ENCODE measurements around the gene FHAD1. TPM values are rescaled to one million over a fixed set of nuclear protein-coding genes. Genes with fewer than 3 reads are reported as not detected.

Gene FHAD1
- total RNA-seq, 1 experiment from 2014 or later = not detected

GRCh38 chr1:15380601-15381508 lies 133.8 kb downstream of the FHAD1 start:
- ChIA-PET CTCF (interaction anchor here (0.7 to 1.0 kb wide), 2 partner anchors 20 to 58 kb away, joined by 3 read pairs; no protein-coding TSS in a partner anchor), POLR2A (no interaction called here)
- H3K27me3 Mint-ChIP-seq (ENCODE audit: insufficient read depth, unreplicated experiment) = no peaks in the 10 kb centered on the region
- no TSS peak for BruUV-seq (replicated peaks)
- H3K27ac Mint-ChIP-seq (ENCODE audit: low read depth, unreplicated experiment) = no peak overlapping the region
- H3K4me3 Mint-ChIP-seq (ENCODE audit: unreplicated experiment) = no peak overlapping the region
- no peaks in the 10 kb centered on the region for H3K9me3 Mint-ChIP-seq (ENCODE audit: unreplicated experiment)
- peaks cover 5% of the 10 kb centered on the region for H3K4me1 Mint-ChIP-seq (ENCODE audit: insufficient read depth, unreplicated experiment)
- no peak for DNase-seq (ENCODE audit: unreplicated experiment)
- intact Hi-C loops (cut with micrococcal nuclease) = no loop called here
- H3K36me3 Mint-ChIP-seq (ENCODE audit: insufficient read depth, unreplicated experiment) = no peaks in the 10 kb centered on the region
- TF ChIP-seq, protein P1, sequence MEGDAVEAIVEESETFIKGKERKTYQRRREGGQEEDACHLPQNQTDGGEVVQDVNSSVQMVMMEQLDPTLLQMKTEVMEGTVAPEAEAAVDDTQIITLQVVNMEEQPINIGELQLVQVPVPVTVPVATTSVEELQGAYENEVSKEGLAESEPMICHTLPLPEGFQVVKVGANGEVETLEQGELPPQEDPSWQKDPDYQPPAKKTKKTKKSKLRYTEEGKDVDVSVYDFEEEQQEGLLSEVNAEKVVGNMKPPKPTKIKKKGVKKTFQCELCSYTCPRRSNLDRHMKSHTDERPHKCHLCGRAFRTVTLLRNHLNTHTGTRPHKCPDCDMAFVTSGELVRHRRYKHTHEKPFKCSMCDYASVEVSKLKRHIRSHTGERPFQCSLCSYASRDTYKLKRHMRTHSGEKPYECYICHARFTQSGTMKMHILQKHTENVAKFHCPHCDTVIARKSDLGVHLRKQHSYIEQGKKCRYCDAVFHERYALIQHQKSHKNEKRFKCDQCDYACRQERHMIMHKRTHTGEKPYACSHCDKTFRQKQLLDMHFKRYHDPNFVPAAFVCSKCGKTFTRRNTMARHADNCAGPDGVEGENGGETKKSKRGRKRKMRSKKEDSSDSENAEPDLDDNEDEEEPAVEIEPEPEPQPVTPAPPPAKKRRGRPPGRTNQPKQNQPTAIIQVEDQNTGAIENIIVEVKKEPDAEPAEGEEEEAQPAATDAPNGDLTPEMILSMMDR (IDR thresholded peaks at IDR 0.05; ENCODE audit: unreplicated experiment) = no peak

GRCh38 chr1:15381805-15382204 lies 134.8 kb downstream of the FHAD1 start:
- no peaks in the 10 kb centered on the region for H3K27me3 Mint-ChIP-seq (ENCODE audit: insufficient read depth, unreplicated experiment)
- CTCF ChIA-PET = interaction anchor here (0.7 to 1.0 kb wide), 2 partner anchors 21 to 59 kb away, joined by 3 read pairs; no protein-coding TSS in a partner anchor

GRCh38 chr1:15382601-15383518 lies 135.8 kb downstream of the FHAD1 start:
- TF ChIP-seq, protein P1 (IDR thresholded peaks at IDR 0.05; ENCODE audit: unreplicated experiment) = no peak
- H3K36me3 Mint-ChIP-seq (ENCODE audit: insufficient read depth, unreplicated experiment) = no peaks in the 10 kb centered on the region
- peaks cover 5% of the 10 kb centered on the region for H3K4me1 Mint-ChIP-seq (ENCODE audit: insufficient read depth, unreplicated experiment)
- H3K27ac Mint-ChIP-seq (ENCODE audit: low read depth, unreplicated experiment) = no peak overlapping the region
- H3K27me3 Mint-ChIP-seq (ENCODE audit: insufficient read depth, unreplicated experiment) = no peaks in the 10 kb centered on the region
- CTCF ChIA-PET = interaction anchor here (0.7 kb wide), 1 partner anchor 59 kb away, joined by 3 read pairs; no protein-coding TSS in a partner anchor
- DNase-seq (ENCODE audit: unreplicated experiment) = no peak
- intact Hi-C loops (cut with micrococcal nuclease) = no loop called here
- H3K4me3 Mint-ChIP-seq (ENCODE audit: unreplicated experiment) = no peak overlapping the region
- no TSS peak for BruUV-seq (replicated peaks)
- H3K9me3 Mint-ChIP-seq (ENCODE audit: unreplicated experiment) = no peaks in the 10 kb centered on the region
- POLR2A ChIA-PET = no interaction called here

More at GRCh38 chr1:15381805-15382204, 134.8 kb downstream of the FHAD1 start:
- peaks cover 5% of the 10 kb centered on the region for H3K4me1 Mint-ChIP-seq (ENCODE audit: insufficient read depth, unreplicated experiment)
- no peak for DNase-seq (ENCODE audit: unreplicated experiment)
- BruUV-seq (replicated peaks) = no TSS peak
- POLR2A ChIA-PET = no interaction called here
- TF ChIP-seq, protein P1 (IDR thresholded peaks at IDR 0.05; ENCODE audit: unreplicated experiment) = no peak
- H3K9me3 Mint-ChIP-seq (ENCODE audit: unreplicated experiment) = no peaks in the 10 kb centered on the region
- H3K36me3 Mint-ChIP-seq (ENCODE audit: insufficient read depth, unreplicated experiment) = no peaks in the 10 kb centered on the region
- intact Hi-C loops (cut with micrococcal nuclease) = no loop called here
- no peak overlapping the region for H3K27ac Mint-ChIP-seq (ENCODE audit: low read depth, unreplicated experiment)
- no peak overlapping the region for H3K4me3 Mint-ChIP-seq (ENCODE audit: unreplicated experiment)

DNA sequence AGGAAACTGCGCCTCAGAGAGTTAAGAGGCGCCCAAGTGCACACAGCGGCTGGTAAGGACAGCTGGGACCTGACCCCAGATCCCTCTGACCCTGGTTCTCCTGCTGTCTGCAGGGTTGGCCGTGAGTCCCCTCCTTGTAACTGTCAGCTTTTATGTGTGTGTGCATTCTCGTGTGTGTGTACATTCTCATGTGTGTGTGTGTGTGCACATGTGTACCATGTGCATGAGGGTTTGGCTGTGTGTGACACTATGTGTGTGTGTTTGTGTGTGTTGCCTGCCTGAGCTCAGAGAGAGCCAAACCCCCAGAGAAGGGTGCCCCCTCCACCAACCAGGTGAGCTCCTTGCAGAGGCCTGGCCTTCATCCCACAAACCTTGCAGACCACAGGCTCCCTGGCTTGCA lies 136.8 kb downstream of the FHAD1 start:
- CTCF ChIA-PET = interaction anchor here (0.7 kb wide), 1 partner anchor 60 kb away, joined by 3 read pairs; no protein-coding TSS in a partner anchor
- DNase-seq (ENCODE audit: unreplicated experiment) = no peak
- TF ChIP-seq, protein P1 (IDR thresholded peaks at IDR 0.05; ENCODE audit: unreplicated experiment) = no peak
- peaks cover 5% of the 10 kb centered on the region for H3K4me1 Mint-ChIP-seq (ENCODE audit: insufficient read depth, unreplicated experiment)
- H3K4me3 Mint-ChIP-seq (ENCODE audit: unreplicated experiment) = no peak overlapping the region
- H3K9me3 Mint-ChIP-seq (ENCODE audit: unreplicated experiment) = no peaks in the 10 kb centered on the region
- intact Hi-C loops (cut with micrococcal nuclease) = no loop called here
- BruUV-seq (replicated peaks) = no TSS peak
- H3K27ac Mint-ChIP-seq (ENCODE audit: low read depth, unreplicated experiment) = no peak overlapping the region
- POLR2A ChIA-PET = interaction anchor here (0.6 kb wide), 1 partner anchor 23 kb away, joined by 3 read pairs; no protein-coding TSS in a partner anchor
- H3K36me3 Mint-ChIP-seq (ENCODE audit: insufficient read depth, unreplicated experiment) = no peaks in the 10 kb centered on the region
- H3K27me3 Mint-ChIP-seq (ENCODE audit: insufficient read depth, unreplicated experiment) = no peaks in the 10 kb centered on the region

Measured in MCF 10A (cell line).